HFF-Myc (cell line): ENCODE results near the gene SARNP.

Experiments
- DNase-seq: peaks from one replicate; pipeline ENCODE4 v3.0.0-alpha.2; 2011; ENCODE audit warnings: low read depth; ENCODE audit errors: extremely low read depth
- H3K4me3 ChIP-seq: replicated peaks from 2 replicates; pipeline ENCODE4 v1.5.1; 2011; ENCODE audit warnings: low read depth, mild to moderate bottlenecking, control low read depth, low read length
- CTCF ChIP-seq: IDR thresholded peaks from 2 replicates; pipeline ENCODE4 v1.5.1; 2012; ENCODE audit warnings: mild to moderate bottlenecking, low read depth, low read length, control low read depth; ENCODE audit errors: missing control alignments

SARNP gene

GRCh38 chr12:55711786-55712553, 105.6 kb downstream of the SARNP start:
- DNase-seq = no peak
- H3K4me3 ChIP-seq = no peak overlapping the region
- no peak for TF ChIP-seq CTCF

GRCh38 chr12:55708695-55709233, 108.8 kb downstream of the SARNP start:
- no peak for TF ChIP-seq CTCF
- DNase-seq = no peak
- no peak overlapping the region for H3K4me3 ChIP-seq

GRCh38 chr12:55707841-55708694, 109.5 kb downstream of the SARNP start, which contains the start of gene ITGA7:
Gene ITGA7 (minus strand): TSS chr12:55707904. CDS start chr12:55707682, 222 bp downstream.
- no peak for DNase-seq
- H3K4me3 ChIP-seq = peak within 1 kb of the TSS; percentile 40
- no peak for TF ChIP-seq CTCF
